ENCODE measurements around the gene BAIAP2L1. TPM values are rescaled to one million over a fixed set of nuclear protein-coding genes. Genes with fewer than 3 reads are reported as not detected.

Gene BAIAP2L1
- total and polyA plus RNA-seq, 12 donors = 16.9 to 49.0 (median 24.3) TPM

- intact Hi-C loops (cut with DNase I) = no loop called here
- Histone ChIP-seq H3K9me3 (replicated peaks in 1 of 3) (no peaks in the 10 kb centered on the region), H3K27me3 (no peaks in the 10 kb centered on the region), H3K27ac (peak overlapping the region in 2 of 5 donors; percentile 58 to 89), H3K4me1 (replicated peaks in 1 of 2) (peaks cover 12 to 25% of the 10 kb centered on the region in 2 donors), H3K4me3 (peak overlapping the region in 3 of 4 donors; percentile 60 to 82 (median 77)), H3K36me3 (replicated peaks in 1 of 2) (peaks cover 0 to 8% of the 10 kb centered on the region in 2 donors)
- peak in 2 of 7 donors; percentile 14 to 59 for DNase-seq
- WGBS, 4 donors = 22 to 35% (median 29%) methylated on average over 20 to 32 of the region's 32 CpGs
- TF ChIP-seq POLR2A (IDR thresholded peaks at IDR 0.05) (no peak), CTCF (IDR thresholded peaks at IDR 0.05) (peak in 1 of 6 experiments; percentile 12)
These were observed 148.3 kb downstream of the BAIAP2L1 start for GRCh38 chr7:98252425-98253054.

- intact Hi-C loops (cut with DNase I) = no loop called here
- DNase-seq = peak; percentile 93 to 97 (median 95)
- peak within 1 kb of the TSS in 4 of 5 donors; percentile 15 to 89 (median 56) for H3K27ac ChIP-seq
- H3K9me3 ChIP-seq (replicated peaks in 1 of 3) = no peaks in the 10 kb centered on the region
- WGBS, 4 donors = 0 to 1% (median 0%) methylated on average over 6 to 69 of the region's 69 CpGs
- H3K4me1 ChIP-seq (replicated peaks in 1 of 2) = peaks cover 12 to 25% of the 10 kb centered on the region in 2 donors
- peak in 1 of 2 donors; percentile 46 for TF ChIP-seq POLR2A (IDR thresholded peaks at IDR 0.05)
- no peak for TF ChIP-seq CTCF (IDR thresholded peaks at IDR 0.05)
- no peaks in the 10 kb centered on the region for H3K27me3 ChIP-seq
- peak within 1 kb of the TSS; percentile 60 to 82 (median 71) for H3K4me3 ChIP-seq
- peaks cover 0 to under 1% of the 10 kb centered on the region in 2 donors for H3K36me3 ChIP-seq (replicated peaks in 1 of 2)
These were observed 149.1 kb downstream of the BAIAP2L1 start, which contains the start of gene TECPR1 for GRCh38 chr7:98251601-98252424. Gene TECPR1, minus strand, starts transcription at chr7:98252232. Its CDS starts 6,086 bp downstream, at chr7:98246146.

- Histone ChIP-seq H3K36me3 (replicated peaks in 1 of 2) (no peaks in the 10 kb centered on the region), H3K27me3 (no peaks in the 10 kb centered on the region), H3K4me1 (replicated peaks in 1 of 2) (peaks cover 12 to 25% of the 10 kb centered on the region in 2 donors), H3K9me3 (replicated peaks in 1 of 3) (no peaks in the 10 kb centered on the region), H3K4me3 (peak overlapping the region in 2 of 4 donors; percentile 60 to 82), H3K27ac (peak overlapping the region in 2 of 5 donors; percentile 58 to 89)
- DNase-seq = no peak
- intact Hi-C loops (cut with DNase I) = no loop called here
- TF ChIP-seq POLR2A (IDR thresholded peaks at IDR 0.05) = no peak
- 37 to 43% (median 39%) methylated on average over 9 of the region's 9 CpGs for WGBS, 4 donors
These were observed 149.7 kb downstream of the BAIAP2L1 start for GRCh38 chr7:98251231-98251600.

- no peaks in the 10 kb centered on the region for H3K36me3 ChIP-seq (replicated peaks in 1 of 2)
- peaks cover 12 to 29% of the 10 kb centered on the region in 2 donors for H3K4me1 ChIP-seq (replicated peaks in 1 of 2)
- H3K4me3 ChIP-seq = peak overlapping the region in 1 of 4 donors; percentile 82
- 57 to 80% (median 64%) methylated on average over 3 of the region's 3 CpGs for WGBS, 4 donors
- DNase-seq = no peak
- no peaks in the 10 kb centered on the region for H3K27me3 ChIP-seq
- intact Hi-C loops (cut with DNase I) = no loop called here
- no peaks in the 10 kb centered on the region for H3K9me3 ChIP-seq (replicated peaks in 1 of 3)
- no peak for TF ChIP-seq POLR2A (IDR thresholded peaks at IDR 0.05)
- TF ChIP-seq CTCF (IDR thresholded peaks at IDR 0.05) = no peak
- no peak overlapping the region for H3K27ac ChIP-seq
These were observed 150.1 kb downstream of the BAIAP2L1 start for GRCh38 chr7:98250789-98251188.

Measured in adrenal gland (tissue), 12 donors.